CD14-positive monocyte (primary cell): ENCODE measurements around the gene KCNJ5. TPM values are rescaled to one million over a fixed set of nuclear protein-coding genes. Genes with fewer than 3 reads are reported as not detected.

Experiments
- DNase-seq, 3 donors: peaks; one replicate each; pipeline ENCODE4 v3.0.0-alpha.2; 2011 to 2022
- H2AFZ ChIP-seq: 2 replicates; pipeline ENCODE4 v1.6.0; 2012; ENCODE audit warnings: mild to moderate bottlenecking, low read depth, low read length, inconsistent platforms; ENCODE audit not compliant: insufficient read depth, poor library complexity, severe bottlenecking
- H3K27ac ChIP-seq, 2 donors: 1 replicate in 1 of 2; 2 replicates in 1 of 2; pipeline ENCODE4 v1.5.1; 2012 to 2013; ENCODE audit warnings: low read length in 2 of 2, control low read depth in 1 of 2, inconsistent platforms in 1 of 2, low read depth in 1 of 2, mild to moderate bottlenecking in 1 of 2
- H3K27me3 ChIP-seq, 2 donors: one replicate each; pipeline versions ENCODE4 v1.6.0 to v1.6.1; 2011 to 2013; ENCODE audit warnings: low read length in 2 of 2; ENCODE audit not compliant: control insufficient read depth in 2 of 2, insufficient read depth in 2 of 2
- H3K36me3 ChIP-seq, 2 donors: replicated peaks in 1 of 2; 1 replicate in 1 of 2; 2 replicates in 1 of 2; pipeline versions ENCODE4 v1.5.1 to v1.6.1; 2012 to 2013; ENCODE audit warnings: low read length in 2 of 2, control low read depth in 1 of 2, inconsistent platforms in 1 of 2, mild to moderate bottlenecking in 1 of 2; ENCODE audit not compliant: insufficient read depth in 2 of 2, control insufficient read depth in 1 of 2
- H3K4me1 ChIP-seq, 2 donors: 1 replicate in 1 of 2; 2 replicates in 1 of 2; pipeline versions ENCODE4 v1.5.1 to v1.6.1; 2012 to 2013; ENCODE audit warnings: low read length in 2 of 2, control low read depth in 1 of 2, inconsistent platforms in 1 of 2, mild to moderate bottlenecking in 1 of 2, moderate library complexity in 1 of 2; ENCODE audit not compliant: insufficient read depth in 2 of 2, control insufficient read depth in 1 of 2
- H3K4me2 ChIP-seq: replicated peaks from 2 replicates; pipeline ENCODE3; 2012; ENCODE audit warnings: low read length, moderate library complexity, mild to moderate bottlenecking; ENCODE audit not compliant: poor library complexity, severe bottlenecking; ENCODE audit errors: extremely low read depth
- H3K4me3 ChIP-seq, 3 experiments: fragments of 200-600 bp in 1 of 3; sonication (generic) in 1 of 3; replicated peaks in 1 of 3; 1 replicate in 2 of 3; 2 replicates in 1 of 3; pipeline ENCODE4 v1.5.1; 2011 to 2013; ENCODE audit warnings: low read length in 3 of 3, mild to moderate bottlenecking in 3 of 3, control low read depth in 2 of 3, low read depth in 2 of 3, inconsistent platforms in 1 of 3, moderate library complexity in 1 of 3
- H3K79me2 ChIP-seq: 2 replicates; pipeline ENCODE4 v1.6.0; 2012; ENCODE audit warnings: mild to moderate bottlenecking, control low read depth, inconsistent platforms, low read length, moderate library complexity; ENCODE audit not compliant: insufficient read depth
- H3K9ac ChIP-seq: 2 replicates; pipeline ENCODE4 v1.6.0; 2017; ENCODE audit warnings: low read length, mild to moderate bottlenecking; ENCODE audit not compliant: insufficient read depth, poor library complexity, severe bottlenecking
- H3K9me3 ChIP-seq, 2 donors: replicated peaks in 1 of 2; 1 replicate in 1 of 2; 2 replicates in 1 of 2; pipeline versions ENCODE4 v1.5.1 to v1.6.1; 2012 to 2013; ENCODE audit warnings: low read length in 2 of 2, control low read depth in 1 of 2; ENCODE audit not compliant: control insufficient read depth in 1 of 2, insufficient read depth in 1 of 2
- H4K20me1 ChIP-seq: 2 replicates; pipeline ENCODE4 v1.6.0; 2012; ENCODE audit warnings: mild to moderate bottlenecking, low read length, control low read depth, moderate library complexity; ENCODE audit not compliant: insufficient read depth
- H3K27ac Mint-ChIP-seq, 7 donors: one replicate each; pipeline ENCODE4 v1.8.0; 2020; ENCODE audit warnings: mild to moderate bottlenecking in 7 of 7, mixed read lengths in 7 of 7, moderate library complexity in 6 of 7, inconsistent platforms in 2 of 7
- H3K27me3 Mint-ChIP-seq, 3 donors: one replicate each; pipeline ENCODE4 v1.8.0; 2021 to 2022; ENCODE audit warnings: low read depth in 3 of 3, mild to moderate bottlenecking in 3 of 3, mixed read lengths in 3 of 3, moderate library complexity in 3 of 3, inconsistent platforms in 1 of 3
- H3K36me3 Mint-ChIP-seq, 2 donors: one replicate each; pipeline ENCODE4 v1.8.0; 2020; ENCODE audit warnings: mixed read lengths in 2 of 2, inconsistent platforms in 1 of 2, mild to moderate bottlenecking in 1 of 2
- H3K4me1 Mint-ChIP-seq: one replicate; pipeline ENCODE4 v1.8.0; 2020; ENCODE audit warnings: mild to moderate bottlenecking, mixed read lengths
- H3K4me3 Mint-ChIP-seq, 2 donors: one replicate each; pipeline ENCODE4 v1.8.0; 2020; ENCODE audit warnings: mild to moderate bottlenecking in 2 of 2, mixed read lengths in 2 of 2, moderate library complexity in 1 of 2
- H3K9me3 Mint-ChIP-seq, 7 donors: one replicate each; pipeline ENCODE4 v1.8.0; 2020 to 2022; ENCODE audit warnings: mixed read lengths in 7 of 7, mild to moderate bottlenecking in 6 of 7, moderate library complexity in 6 of 7, inconsistent platforms in 2 of 7
- CTCF ChIP-seq: fragments of 200-600 bp; IDR thresholded peaks from one replicate; pipeline ENCODE4 v1.8.0; 2022; ENCODE audit warnings: antibody characterized with exemption, mild to moderate bottlenecking
- WGBS: methylation state at CpG from one replicate; pipeline ENCODE4 v1.1.5; 2013; ENCODE audit warnings: missing lambda C conversion rate; ENCODE audit not compliant: insufficient coverage; 5-methylcytosine and 5-hydroxymethylcytosine counted together
- intact Hi-C, 2 donors: fragments of 100-400 bp; cut with micrococcal nuclease; formaldehyde crosslinking; loops; one replicate each; pipeline versions ENCODE4 v1.15.0 to v1.15.1; 2023
- polyA plus RNA-seq, 3 donors: library from polyadenylated mRNA; depleted of rRNA in 1 of 3; unstranded in 2 of 3; stranded (reverse) in 1 of 3; fragments of 300-500 nt in 2 of 3; fragments of >200 nt in 1 of 3; fragmentation: Illumina TruSeq in 2 of 3; gene quantifications; 1 replicate in 2 of 3; 2 replicates in 1 of 3; pipeline ENCODE4 v1.2.3, GENCODE V29; 2012 to 2021

KCNJ5 gene
- polyA plus RNA-seq, 3 donors = 0.03 TPM; not detected in 2

- DNase-seq = peak; percentile 37 to 60 (median 52)
- peak; percentile 32 for TF ChIP-seq CTCF
- Histone ChIP-seq H4K20me1 (no peaks in the 10 kb centered on the region), H3K9ac (no peak overlapping the region), H3K27ac (peak overlapping the region in 1 of 2 donors; percentile 28), H3K79me2 (no peaks in the 10 kb centered on the region), H2AFZ (peak overlapping the region; percentile 8), H3K9me3 (no peaks in the 10 kb centered on the region), H3K4me1 (peaks cover 57 to 61% of the 10 kb centered on the region in 2 donors), H3K4me3 (peak overlapping the region in 2 of 3 experiments; percentile 62 to 79), H3K27me3 (no peaks in the 10 kb centered on the region), H3K4me2 (peak overlapping the region; percentile 90), H3K36me3 (no peaks in the 10 kb centered on the region)
- H3K9me3 Mint-ChIP-seq = peaks cover 0 to 4% (median 0%) of the 10 kb centered on the region in 7 donors
- peaks cover 60% of the 10 kb centered on the region for H3K4me1 Mint-ChIP-seq
- H3K27me3 Mint-ChIP-seq = peaks cover 9 to 16% (median 10%) of the 10 kb centered on the region in 3 donors
- peak overlapping the region in 5 of 7 donors; percentile 46 to 82 (median 61) for H3K27ac Mint-ChIP-seq
- WGBS = 31% methylated on average over 5 of the region's 8 CpGs
- intact Hi-C loops = no loop called here
- peaks cover 3 to 5% of the 10 kb centered on the region in 2 donors for H3K36me3 Mint-ChIP-seq
- H3K4me3 Mint-ChIP-seq = peak overlapping the region; percentile 77 to 90
Measured at GRCh38 chr11:128906185-128907050, 15.3 kb downstream of the KCNJ5 start.

GRCh38 chr11:128907585-128907984 is 16.4 kb downstream of the KCNJ5 start:
- Histone ChIP-seq H3K4me3 (no peak overlapping the region), H3K4me1 (peaks cover 57 to 61% of the 10 kb centered on the region in 2 donors), H3K27ac (no peak overlapping the region), H3K9me3 (no peaks in the 10 kb centered on the region), H4K20me1 (no peaks in the 10 kb centered on the region), H2AFZ (no peak overlapping the region), H3K36me3 (no peaks in the 10 kb centered on the region), H3K9ac (no peak overlapping the region), H3K79me2 (no peaks in the 10 kb centered on the region), H3K27me3 (no peaks in the 10 kb centered on the region), H3K4me2 (no peak overlapping the region)
- no CpG with 5 or more reads among the region's 4 CpGs for WGBS
- intact Hi-C loops = no loop called here
- no peak for DNase-seq
- H3K36me3 Mint-ChIP-seq = no peaks in the 10 kb centered on the region
- peaks cover 64% of the 10 kb centered on the region for H3K4me1 Mint-ChIP-seq
- TF ChIP-seq CTCF = no peak
- H3K27ac Mint-ChIP-seq = peak overlapping the region in 1 of 7 donors; percentile 42
- no peak overlapping the region for H3K4me3 Mint-ChIP-seq
- H3K27me3 Mint-ChIP-seq = peaks cover 8 to 12% (median 10%) of the 10 kb centered on the region in 3 donors
- peaks cover 0 to 4% (median 0%) of the 10 kb centered on the region in 7 donors for H3K9me3 Mint-ChIP-seq
